Measurements from ENCODE around the gene PLEKHM2.

- TF ChIP-seq CTCF (IDR thresholded peaks at IDR 0.05; ENCODE audit: control extremely low read depth in 1 of 3, insufficient read depth in 1 of 3, low read depth in 1 of 3, low read length in 3 of 3) (no peak), POLR2A (IDR thresholded peaks at IDR 0.05; ENCODE audit: control extremely low read depth in 1 of 2, low read depth in 2 of 2, low read length in 2 of 2) (no peak), EP300 (IDR thresholded peaks at IDR 0.05; ENCODE audit: borderline replicate concordance in 1 of 2, low read depth in 2 of 2, low read length in 2 of 2) (no peak)
Observed at GRCh38 chr1:15639262-15639661, 44.9 kb upstream of the PLEKHM2 start.

Data from H1 (cell line).